Stomach smooth muscle (tissue), 2 donors: ENCODE data around the gene CNNM4.

Experiments
- H3K27ac ChIP-seq: one replicate; pipeline ENCODE4 v1.7.0; 2013; ENCODE audit warnings: mild to moderate bottlenecking, low read length, inconsistent platforms
- H3K27me3 ChIP-seq, 2 donors: one replicate each; pipeline ENCODE4 v1.7.0; 2013; ENCODE audit warnings: low read length in 2 of 2; ENCODE audit not compliant: insufficient read depth in 2 of 2, control insufficient read depth in 1 of 2
- H3K36me3 ChIP-seq, 2 donors: one replicate each; pipeline ENCODE4 v1.7.0; 2013; ENCODE audit warnings: low read length in 2 of 2; ENCODE audit not compliant: control insufficient read depth in 2 of 2, insufficient read depth in 2 of 2
- H3K4me1 ChIP-seq: one replicate; pipeline ENCODE4 v1.7.0; 2013; ENCODE audit warnings: low read length; ENCODE audit not compliant: control insufficient read depth, insufficient read depth
- H3K4me3 ChIP-seq, 2 donors: one replicate each; pipeline ENCODE4 v1.7.0; 2013; ENCODE audit warnings: low read length in 2 of 2
- H3K9ac ChIP-seq, 2 donors: one replicate each; pipeline ENCODE4 v1.7.0; 2013; ENCODE audit warnings: low read length in 2 of 2, mild to moderate bottlenecking in 1 of 2
- H3K9me3 ChIP-seq, 2 donors: one replicate each; pipeline ENCODE4 v1.7.0; 2013; ENCODE audit warnings: low read length in 2 of 2; ENCODE audit not compliant: control insufficient read depth in 2 of 2
- donor health status: healthy.
- donor health status: Pancreatic carcinoma.

The CNNM4 gene

GRCh38 chr2:96737251-96737650, 23.5 kb upstream of the CNNM4 start:
- Histone ChIP-seq H3K4me3 (no peak overlapping the region), H3K27me3 (no peaks in the 10 kb centered on the region), H3K36me3 (peaks cover 16 to 22% of the 10 kb centered on the region in 2 donors), H3K27ac (no peak overlapping the region), H3K4me1 (peaks cover 7% of the 10 kb centered on the region), H3K9me3 (no peaks in the 10 kb centered on the region), H3K9ac (no peak overlapping the region)

- Histone ChIP-seq H3K4me3 (no peak overlapping the region), H3K36me3 (peaks cover 16 to 22% of the 10 kb centered on the region in 2 donors), H3K4me1 (peaks cover 7% of the 10 kb centered on the region), H3K9ac (no peak overlapping the region), H3K27ac (no peak overlapping the region), H3K27me3 (no peaks in the 10 kb centered on the region), H3K9me3 (no peaks in the 10 kb centered on the region)
Observed at GRCh38 chr2:96737831-96738230, 22.9 kb upstream of the CNNM4 start.

- H3K9ac ChIP-seq = peak overlapping the region; percentile 84 to 86
Observed at GRCh38 chr2:96739076-96739632, 21.5 kb upstream of the CNNM4 start.

GRCh38 chr2:96739633-96740428, 20.9 kb upstream of the CNNM4 start, which contains the start of gene LMAN2L:
LMAN2L (minus strand) TSS chr2:96740064; CDS start chr2:96740040, 24 bp downstream.
- Histone ChIP-seq H3K9ac (peak within 1 kb of the TSS; percentile 84 to 86), H3K4me1 (peaks cover 7% of the 10 kb centered on the region), H3K9me3 (no peaks in the 10 kb centered on the region), H3K27me3 (no peaks in the 10 kb centered on the region), H3K36me3 (peaks cover 2 to 6% of the 10 kb centered on the region in 2 donors), H3K4me3 (peak within 1 kb of the TSS; percentile 81 to 94), H3K27ac (peak within 1 kb of the TSS; percentile 62)

More at GRCh38 chr2:96739076-96739632, 21.5 kb upstream of the CNNM4 start:
- no peaks in the 10 kb centered on the region for H3K27me3 ChIP-seq
- peaks cover 4 to 8% of the 10 kb centered on the region in 2 donors for H3K36me3 ChIP-seq
- H3K4me1 ChIP-seq = peaks cover 7% of the 10 kb centered on the region
- peak overlapping the region; percentile 62 for H3K27ac ChIP-seq
- peak overlapping the region; percentile 81 to 94 for H3K4me3 ChIP-seq
- no peaks in the 10 kb centered on the region for H3K9me3 ChIP-seq

GRCh38 chr2:96747061-96747617, 13.6 kb upstream of the CNNM4 start:
- no peak overlapping the region for H3K27ac ChIP-seq

GRCh38 chr2:96751800-96752199, 8.9 kb upstream of the CNNM4 start:
- Histone ChIP-seq H3K9me3 (no peaks in the 10 kb centered on the region), H3K27me3 (no peaks in the 10 kb centered on the region), H3K27ac (no peak overlapping the region), H3K4me3 (no peak overlapping the region), H3K4me1 (no peaks in the 10 kb centered on the region), H3K36me3 (no peaks in the 10 kb centered on the region), H3K9ac (no peak overlapping the region)

More at GRCh38 chr2:96747061-96747617, 13.6 kb upstream of the CNNM4 start:
- no peak overlapping the region for H3K9ac ChIP-seq
- H3K9me3 ChIP-seq = no peaks in the 10 kb centered on the region
- no peak overlapping the region for H3K4me3 ChIP-seq
- H3K27me3 ChIP-seq = no peaks in the 10 kb centered on the region
- no peaks in the 10 kb centered on the region for H3K36me3 ChIP-seq
- no peaks in the 10 kb centered on the region for H3K4me1 ChIP-seq

GRCh38 chr2:96753661-96754282, 6.9 kb upstream of the CNNM4 start:
- Histone ChIP-seq H3K36me3 (no peaks in the 10 kb centered on the region), H3K9ac (no peak overlapping the region), H3K4me1 (no peaks in the 10 kb centered on the region), H3K4me3 (no peak overlapping the region), H3K27ac (no peak overlapping the region), H3K27me3 (no peaks in the 10 kb centered on the region), H3K9me3 (no peaks in the 10 kb centered on the region)

GRCh38 chr2:96754317-96754716, 6.4 kb upstream of the CNNM4 start:
- no peaks in the 10 kb centered on the region for H3K27me3 ChIP-seq
- no peak overlapping the region for H3K4me3 ChIP-seq
- H3K36me3 ChIP-seq = no peaks in the 10 kb centered on the region
- H3K4me1 ChIP-seq = no peaks in the 10 kb centered on the region
- H3K9ac ChIP-seq = no peak overlapping the region
- H3K27ac ChIP-seq = no peak overlapping the region
- no peaks in the 10 kb centered on the region for H3K9me3 ChIP-seq

- H3K9ac ChIP-seq = no peak overlapping the region
- H3K36me3 ChIP-seq = no peaks in the 10 kb centered on the region
- H3K4me3 ChIP-seq = no peak overlapping the region
- H3K4me1 ChIP-seq = peaks cover 14% of the 10 kb centered on the region
- no peak overlapping the region for H3K27ac ChIP-seq
- no peaks in the 10 kb centered on the region for H3K9me3 ChIP-seq
- H3K27me3 ChIP-seq = no peaks in the 10 kb centered on the region
Observed at GRCh38 chr2:96756788-96757476, 3.8 kb upstream of the CNNM4 start.

GRCh38 chr2:96757477-96757860, 3.2 kb upstream of the CNNM4 start:
- Histone ChIP-seq H3K27me3 (no peaks in the 10 kb centered on the region), H3K9ac (no peak overlapping the region)

More at GRCh38 chr2:96757477-96757860, 3.2 kb upstream of the CNNM4 start:
- Histone ChIP-seq H3K9me3 (no peaks in the 10 kb centered on the region), H3K27ac (no peak overlapping the region), H3K4me3 (no peak overlapping the region), H3K4me1 (peaks cover 19% of the 10 kb centered on the region), H3K36me3 (no peaks in the 10 kb centered on the region)
